ENCODE data around the gene SLC4A5.
"Not testable (repeated sequence)": the region's sequence is repeated elsewhere in the genome, so short reads cannot be mapped to it uniquely, and the experiment has no call there.

The SLC4A5 gene

GRCh38 chr2:74252036-74252435 is 91.2 kb downstream of the SLC4A5 start:
- no peaks in the 10 kb centered on the region for H3K27me3 Mint-ChIP-seq
- no peak overlapping the region for H3K4me3 Mint-ChIP-seq
- DNase-seq (ENCODE audit: low spot score in 2 of 2) (no peak), ATAC-seq (replicated peaks; ENCODE audit: extremely low read depth, poor library complexity, severe bottlenecking) (no peak)
- H3K9me3 Mint-ChIP-seq: no peaks in the 10 kb centered on the region
- peaks cover 8% of the 10 kb centered on the region for H3K36me3 Mint-ChIP-seq (ENCODE audit: insufficient read depth)
- H3K4me1 Mint-ChIP-seq: peaks cover 5% of the 10 kb centered on the region
- no peak overlapping the region for H3K27ac Mint-ChIP-seq (ENCODE audit: low read depth)

- peaks cover 5% of the 10 kb centered on the region for H3K4me1 Mint-ChIP-seq
- peak; percentile 56 for ATAC-seq (replicated peaks; ENCODE audit: extremely low read depth, poor library complexity, severe bottlenecking)
- H3K4me3 Mint-ChIP-seq: no peak overlapping the region
- no peaks in the 10 kb centered on the region for H3K27me3 Mint-ChIP-seq
- H3K9me3 Mint-ChIP-seq: no peaks in the 10 kb centered on the region
- H3K36me3 Mint-ChIP-seq (ENCODE audit: insufficient read depth): peaks cover 8% of the 10 kb centered on the region
- no peak overlapping the region for H3K27ac Mint-ChIP-seq (ENCODE audit: low read depth)
- peak; percentile 30 to 38 for DNase-seq (ENCODE audit: low spot score in 2 of 2)
Measured at GRCh38 chr2:74250189-74250631, 93.0 kb downstream of the SLC4A5 start.

GRCh38 chr2:74249406-74250122 is 93.7 kb downstream of the SLC4A5 start:
- DNase-seq (ENCODE audit: low spot score in 2 of 2) (no peak), ATAC-seq (replicated peaks; ENCODE audit: extremely low read depth, poor library complexity, severe bottlenecking) (no peak)
- Mint-ChIP-seq H3K4me3 (no peak overlapping the region), H3K9me3 (no peaks in the 10 kb centered on the region), H3K27ac (ENCODE audit: low read depth) (peak overlapping the region; percentile 5), H3K36me3 (ENCODE audit: insufficient read depth) (peaks cover 8% of the 10 kb centered on the region), H3K27me3 (no peaks in the 10 kb centered on the region), H3K4me1 (peaks cover 5% of the 10 kb centered on the region)

GRCh38 chr2:74246496-74247195 is 96.6 kb downstream of the SLC4A5 start:
- H3K4me1 Mint-ChIP-seq: peaks cover 5% of the 10 kb centered on the region
- ATAC-seq (replicated peaks; ENCODE audit: extremely low read depth, poor library complexity, severe bottlenecking) (no peak), DNase-seq (ENCODE audit: low spot score in 2 of 2) (no peak)
- H3K27me3 Mint-ChIP-seq: no peaks in the 10 kb centered on the region
- peaks cover 8% of the 10 kb centered on the region for H3K36me3 Mint-ChIP-seq (ENCODE audit: insufficient read depth)
- H3K27ac Mint-ChIP-seq (ENCODE audit: low read depth): no peak overlapping the region
- H3K9me3 Mint-ChIP-seq: no peaks in the 10 kb centered on the region
- H3K4me3 Mint-ChIP-seq: no peak overlapping the region

DNA sequence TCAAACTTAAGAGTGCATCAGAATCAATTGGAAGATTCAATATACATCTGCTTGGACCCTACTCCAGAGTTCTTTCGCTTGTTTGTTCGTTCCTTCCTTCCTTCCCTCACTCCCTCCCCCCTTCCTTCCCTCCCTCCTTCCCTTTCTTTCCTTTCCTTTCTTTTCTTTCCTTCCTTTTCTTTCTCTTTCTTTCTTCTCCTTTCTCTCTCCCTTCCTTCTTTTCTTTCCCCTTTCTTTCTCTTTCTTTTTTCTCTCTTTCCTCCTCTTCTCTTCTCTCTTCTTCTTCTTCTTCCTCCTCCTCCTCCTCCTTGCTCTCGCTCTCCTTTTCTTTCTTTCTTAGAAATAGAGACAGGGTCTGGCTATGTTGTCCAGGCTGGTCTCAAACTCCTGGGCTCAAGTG is 98.9 kb downstream of the SLC4A5 start:
- Mint-ChIP-seq H3K9me3 (no peaks in the 10 kb centered on the region), H3K36me3 (ENCODE audit: insufficient read depth) (peaks cover 7% of the 10 kb centered on the region), H3K4me3 (no peak overlapping the region), H3K27me3 (no peaks in the 10 kb centered on the region), H3K4me1 (no peaks in the 10 kb centered on the region), H3K27ac (ENCODE audit: low read depth) (peak overlapping the region; percentile 27)
- no peak for DNase-seq (ENCODE audit: low spot score in 2 of 2)
- no peak for ATAC-seq (replicated peaks; ENCODE audit: extremely low read depth, poor library complexity, severe bottlenecking)

DNA sequence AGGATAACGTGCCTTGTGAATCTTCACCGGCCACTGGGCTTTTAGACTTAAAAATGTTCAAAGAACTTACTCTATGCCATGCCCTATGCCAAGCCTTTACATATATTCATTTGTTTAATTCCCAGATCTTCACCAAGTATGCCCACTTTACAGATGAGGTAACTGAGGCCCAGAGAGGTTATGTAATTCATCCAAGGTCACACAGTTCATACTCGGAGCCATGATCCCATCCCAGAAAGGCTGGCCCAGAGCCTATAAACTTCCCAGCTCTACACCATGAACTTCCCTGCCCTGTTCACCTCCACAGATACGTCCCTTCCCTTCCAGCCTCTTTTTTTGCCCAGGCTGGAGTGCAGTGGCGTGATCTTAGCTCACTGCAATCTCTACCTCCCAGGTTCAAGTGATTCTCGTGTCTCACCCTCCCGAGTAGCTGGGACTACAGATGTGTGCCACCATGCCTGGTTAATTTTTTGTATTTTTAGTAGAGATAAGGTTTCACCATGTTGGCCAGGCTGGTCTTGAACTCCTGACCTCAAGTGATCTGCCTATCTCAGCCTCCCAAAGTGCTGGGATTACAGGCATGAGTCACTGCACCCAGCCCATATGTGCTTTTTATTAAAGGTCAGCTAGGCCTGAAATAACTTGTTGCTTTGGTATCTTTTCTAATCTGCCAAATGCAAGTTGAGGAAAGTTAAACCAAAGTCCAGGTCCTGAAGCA is 100.7 kb downstream of the SLC4A5 start:
- ATAC-seq (replicated peaks; ENCODE audit: extremely low read depth, poor library complexity, severe bottlenecking) (no peak), DNase-seq (ENCODE audit: low spot score in 2 of 2) (no peak)
- Mint-ChIP-seq H3K27ac (ENCODE audit: low read depth) (no peak overlapping the region), H3K36me3 (ENCODE audit: insufficient read depth) (peaks cover 4% of the 10 kb centered on the region), H3K27me3 (no peaks in the 10 kb centered on the region), H3K4me3 (no peak overlapping the region), H3K4me1 (no peaks in the 10 kb centered on the region), H3K9me3 (no peaks in the 10 kb centered on the region)

DNA sequence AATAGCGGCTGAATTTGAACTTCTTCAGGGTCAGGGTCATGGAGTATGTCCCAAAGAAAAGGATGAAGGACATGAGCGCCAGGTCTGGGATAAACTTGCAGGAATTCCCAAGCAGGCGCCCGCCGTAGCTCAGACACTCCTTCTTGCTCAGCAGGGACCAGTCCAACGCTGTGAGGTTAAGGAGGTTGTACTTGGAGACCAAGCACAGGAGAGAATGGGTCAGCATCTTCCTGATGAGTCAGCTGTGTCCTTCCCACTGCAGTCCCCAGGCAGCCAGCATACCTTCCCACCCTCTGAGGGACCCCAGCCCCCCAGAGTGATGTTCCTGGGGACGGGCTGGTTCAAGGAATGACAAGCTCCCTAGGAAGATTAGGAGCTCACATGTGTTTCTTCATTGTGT is 103.9 kb downstream of the SLC4A5 start:
- H3K27me3 Mint-ChIP-seq: no peaks in the 10 kb centered on the region
- no peaks in the 10 kb centered on the region for H3K4me1 Mint-ChIP-seq
- no peak for ATAC-seq (replicated peaks; ENCODE audit: extremely low read depth, poor library complexity, severe bottlenecking)
- H3K9me3 Mint-ChIP-seq: no peaks in the 10 kb centered on the region
- no peak overlapping the region for H3K4me3 Mint-ChIP-seq
- DNase-seq (ENCODE audit: low spot score in 2 of 2): no peak
- H3K36me3 Mint-ChIP-seq (ENCODE audit: insufficient read depth): peaks cover 2% of the 10 kb centered on the region
- H3K27ac Mint-ChIP-seq (ENCODE audit: low read depth): no peak overlapping the region

DNA sequence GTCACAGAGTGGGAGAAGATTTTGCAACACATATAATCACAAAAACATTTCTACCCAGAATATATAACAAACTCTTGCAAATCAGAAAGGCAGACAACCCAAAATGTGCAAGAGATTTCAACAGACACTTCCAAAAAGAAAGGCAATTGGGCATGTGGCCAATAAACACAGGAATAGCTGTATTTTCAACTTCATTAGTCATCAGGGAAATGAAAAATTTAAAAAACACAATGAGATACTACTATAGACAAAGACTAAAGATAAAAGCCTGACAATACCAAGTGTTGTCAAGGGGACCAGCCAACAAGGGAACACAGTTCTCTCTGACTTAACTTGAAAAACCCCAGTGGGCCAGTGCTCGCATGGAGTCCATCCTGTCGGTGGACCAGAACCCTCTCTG is 104.3 kb downstream of the SLC4A5 start:
- H3K4me1 Mint-ChIP-seq: no peaks in the 10 kb centered on the region
- ATAC-seq (replicated peaks; ENCODE audit: extremely low read depth, poor library complexity, severe bottlenecking) (no peak), DNase-seq (ENCODE audit: low spot score in 2 of 2) (no peak)
- peaks cover 2% of the 10 kb centered on the region for H3K36me3 Mint-ChIP-seq (ENCODE audit: insufficient read depth)
- no peak overlapping the region for H3K27ac Mint-ChIP-seq (ENCODE audit: low read depth)
- H3K27me3 Mint-ChIP-seq: no peaks in the 10 kb centered on the region
- H3K9me3 Mint-ChIP-seq: no peaks in the 10 kb centered on the region
- H3K4me3 Mint-ChIP-seq: no peak overlapping the region

GRCh38 chr2:74235041-74235440 is 108.2 kb downstream of the SLC4A5 start:
- Mint-ChIP-seq H3K27ac (ENCODE audit: low read depth) (no peak overlapping the region), H3K4me1 (no peaks in the 10 kb centered on the region), H3K9me3 (no peaks in the 10 kb centered on the region), H3K4me3 (no peak overlapping the region), H3K27me3 (no peaks in the 10 kb centered on the region), H3K36me3 (ENCODE audit: insufficient read depth) (peaks cover 4% of the 10 kb centered on the region)
- no peak for ATAC-seq (replicated peaks; ENCODE audit: extremely low read depth, poor library complexity, severe bottlenecking)
- no peak for DNase-seq (ENCODE audit: low spot score in 2 of 2)

DNA sequence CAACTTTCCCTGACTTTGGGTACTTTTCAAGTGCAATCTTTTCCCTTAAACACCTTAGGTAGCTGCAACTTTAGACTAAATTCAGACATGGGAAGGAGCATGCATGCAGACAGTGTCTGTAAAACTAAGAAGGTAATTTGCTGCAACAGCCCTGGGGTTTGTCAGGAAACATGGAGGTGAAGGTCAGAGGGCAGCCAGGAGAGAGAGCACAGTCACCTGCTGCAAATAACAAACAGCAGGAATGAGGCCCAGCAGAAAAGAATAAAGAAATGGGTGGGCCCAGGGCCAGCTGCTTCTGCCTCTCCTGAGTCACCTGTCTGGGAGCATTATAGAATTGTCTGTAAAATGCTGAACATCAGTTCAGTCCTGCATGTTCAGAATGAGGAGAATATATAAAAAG is 109.6 kb downstream of the SLC4A5 start:
- no peak for ATAC-seq (replicated peaks; ENCODE audit: extremely low read depth, poor library complexity, severe bottlenecking)
- Mint-ChIP-seq H3K36me3 (ENCODE audit: insufficient read depth) (peaks cover 2% of the 10 kb centered on the region), H3K4me3 (no peak overlapping the region), H3K9me3 (no peaks in the 10 kb centered on the region), H3K4me1 (no peaks in the 10 kb centered on the region), H3K27ac (ENCODE audit: low read depth) (no peak overlapping the region), H3K27me3 (no peaks in the 10 kb centered on the region)
- no peak for DNase-seq (ENCODE audit: low spot score in 2 of 2)

GRCh38 chr2:74232426-74232825 is 110.8 kb downstream of the SLC4A5 start:
- ATAC-seq (replicated peaks; ENCODE audit: extremely low read depth, poor library complexity, severe bottlenecking) (no peak), DNase-seq (ENCODE audit: low spot score in 2 of 2) (no peak)
- Mint-ChIP-seq H3K4me3 (no peak overlapping the region), H3K27me3 (no peaks in the 10 kb centered on the region), H3K36me3 (ENCODE audit: insufficient read depth) (peaks cover 2% of the 10 kb centered on the region), H3K9me3 (no peaks in the 10 kb centered on the region), H3K27ac (ENCODE audit: low read depth) (peak overlapping the region; percentile 61), H3K4me1 (no peaks in the 10 kb centered on the region)

GRCh38 chr2:74229865-74230264 is 113.4 kb downstream of the SLC4A5 start:
- H3K36me3 Mint-ChIP-seq (ENCODE audit: insufficient read depth); H3K27ac Mint-ChIP-seq (ENCODE audit: low read depth); H3K9me3 Mint-ChIP-seq; H3K27me3 Mint-ChIP-seq; H3K4me1 Mint-ChIP-seq; H3K4me3 Mint-ChIP-seq; DNase-seq (ENCODE audit: low spot score in 2 of 2); ATAC-seq (replicated peaks; ENCODE audit: extremely low read depth, poor library complexity, severe bottlenecking): not testable (repeated sequence)

DNA sequence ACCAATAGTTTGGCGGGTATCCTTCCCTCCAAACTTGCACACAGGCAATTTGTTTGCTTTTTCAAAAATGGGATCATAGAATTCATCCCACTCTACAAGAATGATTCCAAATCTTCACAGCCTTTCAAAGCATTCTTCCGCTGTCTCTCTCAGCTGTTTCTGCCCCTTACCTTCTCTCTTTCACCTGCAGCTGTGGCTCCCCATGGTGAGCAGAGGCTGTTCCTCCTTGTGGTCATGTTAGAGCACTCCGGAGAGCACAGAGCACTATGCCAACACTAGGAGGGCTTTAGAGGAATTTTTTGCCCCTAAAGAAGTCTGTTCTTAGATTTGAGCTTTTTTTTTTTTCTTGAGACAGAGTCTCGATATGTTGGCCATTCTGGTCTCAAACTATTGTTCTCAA is 114.4 kb downstream of the SLC4A5 start:
- ATAC-seq (replicated peaks; ENCODE audit: extremely low read depth, poor library complexity, severe bottlenecking) (no peak), DNase-seq (ENCODE audit: low spot score in 2 of 2) (no peak)
- peaks cover 2% of the 10 kb centered on the region for H3K36me3 Mint-ChIP-seq (ENCODE audit: insufficient read depth)
- no peak overlapping the region for H3K27ac Mint-ChIP-seq (ENCODE audit: low read depth)
- no peak overlapping the region for H3K4me3 Mint-ChIP-seq
- H3K27me3 Mint-ChIP-seq: no peaks in the 10 kb centered on the region
- no peaks in the 10 kb centered on the region for H3K4me1 Mint-ChIP-seq
- H3K9me3 Mint-ChIP-seq: no peaks in the 10 kb centered on the region
